HepG2 (cell line): ENCODE measurements around the gene TRIM4.

ENCODE experiments used
- CAMTA2 ChIP-seq: sonication (generic); formaldehyde crosslinking; IDR thresholded peaks from 2 replicates; pipeline ENCODE4 v1.4.0; 2020; ENCODE audit warnings: mild to moderate bottlenecking, missing genetic modification reagents, borderline replicate concordance
- CTCF ChIP-seq: sonication (generic); formaldehyde crosslinking; IDR thresholded peaks from 2 replicates; pipeline ENCODE4 v1.5.0; 2020; ENCODE audit warnings: mild to moderate bottlenecking, missing genetic modification reagents, moderate library complexity
- DDIT3 ChIP-seq: sonication (generic); formaldehyde crosslinking; IDR thresholded peaks from 2 replicates; pipeline ENCODE4 v1.4.0; 2020; ENCODE audit warnings: mild to moderate bottlenecking, missing genetic modification reagents
- GRHL1 ChIP-seq: sonication (generic); formaldehyde crosslinking; conservative IDR thresholded peaks from 2 replicates; pipeline ENCODE4 v1.8.0; 2022; ENCODE audit warnings: missing genetic modification reagents
- KDM1A ChIP-seq: IDR thresholded peaks from 2 replicates; pipeline ENCODE4 v1.6.1; 2016; ENCODE audit warnings: missing compliant biosample characterization
- PCBP1 ChIP-seq: fragments of 200-400 bp; formaldehyde crosslinking; IDR thresholded peaks from 2 replicates; pipeline ENCODE4 v1.6.1; 2017; ENCODE audit warnings: mild to moderate bottlenecking, low read depth, low read length, borderline replicate concordance
- POLR2AphosphoS5 ChIP-seq: IDR thresholded peaks from 2 replicates; pipeline ENCODE4 v1.6.1; 2012; ENCODE audit warnings: low read depth, low read length
- SMARCE1 ChIP-seq: fragments of 450-650 bp; IDR thresholded peaks from 2 replicates; pipeline ENCODE4 v1.6.1; 2017; ENCODE audit warnings: borderline replicate concordance
- SOX6 ChIP-seq, 2 experiments: fragments of 450-650 bp in 1 of 2; sonication (generic) in 1 of 2; formaldehyde crosslinking in 1 of 2; IDR thresholded peaks; 2 replicates each; pipeline versions ENCODE4 v1.4.0 to v1.6.1; 2017 to 2020; ENCODE audit warnings: antibody characterized with exemption in 1 of 2, mild to moderate bottlenecking in 1 of 2, missing genetic modification reagents in 1 of 2
- ZBTB2 ChIP-seq: sonication (generic); formaldehyde crosslinking; IDR thresholded peaks from 2 replicates; pipeline ENCODE4 v1.8.0; 2022; ENCODE audit warnings: low read depth, missing genetic modification reagents
- ZBTB25 ChIP-seq: IDR thresholded peaks from 2 replicates; pipeline ENCODE4 v1.6.1; 2018; ENCODE audit warnings: missing genetic modification reagents
- ZNF280D ChIP-seq: sonication (generic); formaldehyde crosslinking; IDR thresholded peaks from 2 replicates; pipeline ENCODE4 v1.5.1; 2020; ENCODE audit warnings: mild to moderate bottlenecking, missing genetic modification reagents
- ZNF350 ChIP-seq: sonication (generic); formaldehyde crosslinking; IDR thresholded peaks from 2 replicates; pipeline ENCODE4 v1.4.0; 2020; ENCODE audit warnings: mild to moderate bottlenecking, low read depth, missing genetic modification reagents, borderline replicate concordance
- ZNF597 ChIP-seq: sonication (generic); formaldehyde crosslinking; IDR thresholded peaks from 2 replicates; pipeline ENCODE4 v1.5.0; 2020; ENCODE audit warnings: missing genetic modification reagents

- TF ChIP-seq ZNF597 (no peak), ZBTB25 (CRISPR knock-in tag) (no peak), CTCF (no peak), CAMTA2 (CRISPR knock-in tag) (no peak), ZNF350 (CRISPR knock-in tag) (no peak), SOX6 (IDR thresholded peaks at IDR 0.05) (no peak), SOX6 (CRISPR knock-in tag; IDR thresholded peaks at IDR 0.05) (no peak), DDIT3 (no peak), PCBP1 (no peak), KDM1A (no peak), ZBTB2 (CRISPR knock-in tag) (no peak), SMARCE1 (no peak), GRHL1 (CRISPR knock-in tag) (no peak), ZNF280D (CRISPR knock-in tag) (no peak), POLR2AphosphoS5 (no peak)
Measured at GRCh38 chr7:99928188-99928587, 8.9 kb upstream of the TRIM4 start.
